H7 (cell line): Measurements from ENCODE around the gene SPAG8. TPM values are rescaled to one million over a fixed set of nuclear protein-coding genes. Genes with fewer than 3 reads are reported as not detected.

Experiments
- DNase-seq: peaks from one replicate; pipeline ENCODE4 v3.0.0; 2012
- H3K27me3 ChIP-seq: 2 replicates; pipeline ENCODE4 v1.6.0; 2011; ENCODE audit warnings: mild to moderate bottlenecking, low read length; ENCODE audit not compliant: control insufficient read depth, insufficient read depth
- H3K36me3 ChIP-seq: replicated peaks from 2 replicates; pipeline ENCODE4 v1.5.1; 2011; ENCODE audit warnings: low read length; ENCODE audit not compliant: control insufficient read depth, insufficient read depth
- H3K4me3 ChIP-seq: 2 replicates; pipeline ENCODE4 v1.5.1; 2011; ENCODE audit warnings: low read depth, mild to moderate bottlenecking, control low read depth, low read length, moderate library complexity; ENCODE audit not compliant: insufficient read depth
- total RNA-seq: library from RNA; depleted of rRNA; stranded (reverse); fragments of >200 nt; shearing (Covaris generic); gene quantifications from 2 replicates; pipeline ENCODE4 v1.2.3, GENCODE V29; 2014; rRNA removed

Gene SPAG8
- total RNA-seq, 1 experiment from 2014 or later, result 0.55 TPM

DNA sequence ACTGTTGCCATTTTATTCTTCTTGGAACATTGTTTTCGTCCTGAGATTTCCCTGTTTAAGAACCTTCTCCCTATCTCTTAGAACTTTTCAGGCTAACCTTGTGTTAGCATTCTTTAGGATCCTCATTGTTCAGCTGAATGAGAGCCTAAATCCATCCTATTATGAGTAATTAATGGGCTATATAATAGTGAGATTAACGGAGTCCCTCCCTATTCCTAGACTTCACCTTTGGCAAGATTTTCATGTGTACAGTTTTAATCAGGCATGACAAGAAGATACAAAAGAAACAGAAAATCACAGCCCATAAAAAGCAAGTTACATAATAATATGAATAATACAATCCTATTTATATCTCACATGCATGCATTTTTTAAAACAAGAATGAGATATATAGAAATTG is 48.9 kb downstream of the SPAG8 start:
- no peak for DNase-seq
- no peak overlapping the region for H3K4me3 ChIP-seq
- no peaks in the 10 kb centered on the region for H3K27me3 ChIP-seq
- no peaks in the 10 kb centered on the region for H3K36me3 ChIP-seq

DNA sequence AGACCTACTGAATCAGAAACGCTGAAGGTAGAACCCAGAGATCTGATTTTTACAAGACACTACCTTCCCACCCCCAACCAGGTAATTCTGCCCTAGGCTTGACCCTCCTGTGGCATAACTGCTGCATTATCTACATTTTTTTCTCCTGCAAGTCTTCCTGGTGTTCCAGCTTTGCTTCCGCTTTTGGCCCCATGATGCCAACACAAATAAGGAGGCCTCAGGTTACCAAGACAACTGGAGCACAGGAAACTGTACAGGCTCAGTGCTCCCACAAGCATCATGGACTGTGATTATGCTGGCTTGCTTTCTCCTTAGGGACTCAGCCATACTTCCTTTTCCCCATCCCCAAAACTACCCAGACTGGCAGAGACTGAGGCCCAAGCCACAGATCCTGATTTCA is 51.4 kb downstream of the SPAG8 start:
- Histone ChIP-seq H3K4me3 (no peak overlapping the region), H3K36me3 (no peaks in the 10 kb centered on the region)
- no peak for DNase-seq

DNA sequence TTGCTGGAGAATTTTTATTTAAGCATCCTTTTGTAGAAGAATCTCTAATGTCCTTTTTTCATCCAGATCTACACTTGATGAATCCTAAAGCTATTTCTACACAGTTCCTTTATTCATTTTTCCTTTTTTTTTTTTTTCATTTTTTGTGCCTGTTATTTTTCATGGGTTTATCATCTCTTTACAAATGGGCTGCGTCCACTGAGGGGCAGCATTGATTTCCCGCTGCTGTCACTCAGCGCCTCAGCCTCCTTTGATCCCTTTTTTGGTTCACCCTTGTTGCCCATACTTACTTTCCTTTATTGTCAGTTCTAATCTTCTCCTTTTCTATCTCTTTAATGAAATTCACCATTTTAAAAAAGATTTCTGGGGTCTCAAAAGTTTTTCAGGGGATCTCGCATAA is 52.3 kb downstream of the SPAG8 start:
- Histone ChIP-seq H3K27me3 (no peaks in the 10 kb centered on the region), H3K36me3 (no peaks in the 10 kb centered on the region), H3K4me3 (no peak overlapping the region)
- DNase-seq, result no peak

More for the DNA sequence above, 51.4 kb downstream of the SPAG8 start:
- H3K27me3 ChIP-seq, result no peaks in the 10 kb centered on the region

Other genes with a start within 250 kb of the SPAG8 start
- gene TESK1, start 207.0 kb downstream of the SPAG8 start, total RNA-seq, result 6.0 and 11.9 TPM in 2 replicates
- 1.9 and 4.6 TPM in 2 replicates for gene CD72, start 193.8 kb downstream of the SPAG8 start, total RNA-seq
- gene SIT1, start 161.3 kb downstream of the SPAG8 start, total RNA-seq, result 0.69 and 2.3 TPM in 2 replicates
- gene RMRP, start 154.2 kb downstream of the SPAG8 start, total RNA-seq, result 10,629 and 14,347 TPM in 2 replicates
- 4.1 and 9.3 TPM in 2 replicates for gene CCDC107, start 154.0 kb downstream of the SPAG8 start, total RNA-seq
- gene ARHGEF39, start 147.1 kb downstream of the SPAG8 start, total RNA-seq, result 17.4 and 21.4 TPM in 2 replicates
- 0.78 TPM in 1 of 2 replicates, not detected in the other for gene CA9, start 138.3 kb downstream of the SPAG8 start, total RNA-seq
- gene TPM2, start 122.3 kb downstream of the SPAG8 start, total RNA-seq, result 117 and 129 TPM in 2 replicates
- gene TLN1, start 80.1 kb downstream of the SPAG8 start, total RNA-seq, result 91.2 and 106 TPM in 2 replicates
- 26.0 and 28.6 TPM in 2 replicates for gene CREB3, start 79.6 kb downstream of the SPAG8 start, total RNA-seq
- 75.2 and 85.5 TPM in 2 replicates for gene GBA2, start 63.0 kb downstream of the SPAG8 start, total RNA-seq
- gene RGP1, start 63.0 kb downstream of the SPAG8 start, total RNA-seq, result 14.4 and 16.4 TPM in 2 replicates
- gene MSMP, start 58.0 kb downstream of the SPAG8 start, total RNA-seq, result not detected in 2 replicates
- gene NPR2, start 20.7 kb downstream of the SPAG8 start, total RNA-seq, result 6.4 and 7.5 TPM in 2 replicates
- gene HINT2, start 2.8 kb upstream of the SPAG8 start, total RNA-seq, result 46.9 and 53.8 TPM in 2 replicates
- not detected in 2 replicates for gene FAM221B, start 16.5 kb upstream of the SPAG8 start, total RNA-seq
- 2.0 and 3.1 TPM in 2 replicates for gene TMEM8B, start 17.0 kb upstream of the SPAG8 start, total RNA-seq
- gene OR13J1, start 58.1 kb upstream of the SPAG8 start, total RNA-seq, result not detected in 2 replicates
- gene HRCT1, start 93.9 kb upstream of the SPAG8 start, total RNA-seq, result 0.21 TPM in 1 of 2 replicates, not detected in the other
- gene SPAAR, start 97.2 kb upstream of the SPAG8 start, total RNA-seq, result 0.07 TPM in 1 of 2 replicates, not detected in the other
- not detected in 2 replicates for gene OR2S2, start 145.9 kb upstream of the SPAG8 start, total RNA-seq
- 11.7 and 16.1 TPM in 2 replicates for gene RECK, start 224.7 kb upstream of the SPAG8 start, total RNA-seq